Measurements from ENCODE around the gene SPIRE1.

Gene SPIRE1

DNA sequence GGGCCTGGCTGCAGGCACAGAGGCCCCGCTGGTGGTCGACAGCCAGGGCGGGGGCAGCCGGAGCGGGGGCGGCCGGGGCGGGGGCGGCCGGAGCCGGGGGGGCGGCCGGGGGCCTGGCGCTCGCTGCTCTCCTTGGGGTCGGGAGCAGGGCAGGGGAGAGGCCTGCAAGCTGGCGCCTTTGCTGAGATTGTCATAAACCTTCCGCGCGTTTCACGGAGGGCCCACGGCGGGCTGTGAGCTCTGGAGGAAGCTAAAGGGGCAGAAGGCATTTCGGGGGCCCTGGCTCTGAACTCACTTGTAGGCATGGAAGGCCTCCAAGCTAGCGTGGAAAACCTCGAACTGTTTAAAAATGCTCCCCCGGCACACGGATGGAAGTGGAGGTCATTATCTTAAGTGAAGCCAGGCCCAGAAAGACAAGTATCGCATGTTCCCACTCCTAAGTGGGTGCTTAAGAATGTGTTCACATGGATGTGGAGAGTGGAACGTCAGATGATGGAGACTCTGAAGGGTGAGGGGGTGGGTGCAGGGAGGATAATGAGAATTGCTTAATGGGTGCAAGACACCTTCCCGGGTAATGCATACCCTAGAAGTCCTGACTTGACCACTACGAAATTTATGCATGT lies 249.5 kb downstream of the SPIRE1 start:
- no peak for DNase-seq

DNA sequence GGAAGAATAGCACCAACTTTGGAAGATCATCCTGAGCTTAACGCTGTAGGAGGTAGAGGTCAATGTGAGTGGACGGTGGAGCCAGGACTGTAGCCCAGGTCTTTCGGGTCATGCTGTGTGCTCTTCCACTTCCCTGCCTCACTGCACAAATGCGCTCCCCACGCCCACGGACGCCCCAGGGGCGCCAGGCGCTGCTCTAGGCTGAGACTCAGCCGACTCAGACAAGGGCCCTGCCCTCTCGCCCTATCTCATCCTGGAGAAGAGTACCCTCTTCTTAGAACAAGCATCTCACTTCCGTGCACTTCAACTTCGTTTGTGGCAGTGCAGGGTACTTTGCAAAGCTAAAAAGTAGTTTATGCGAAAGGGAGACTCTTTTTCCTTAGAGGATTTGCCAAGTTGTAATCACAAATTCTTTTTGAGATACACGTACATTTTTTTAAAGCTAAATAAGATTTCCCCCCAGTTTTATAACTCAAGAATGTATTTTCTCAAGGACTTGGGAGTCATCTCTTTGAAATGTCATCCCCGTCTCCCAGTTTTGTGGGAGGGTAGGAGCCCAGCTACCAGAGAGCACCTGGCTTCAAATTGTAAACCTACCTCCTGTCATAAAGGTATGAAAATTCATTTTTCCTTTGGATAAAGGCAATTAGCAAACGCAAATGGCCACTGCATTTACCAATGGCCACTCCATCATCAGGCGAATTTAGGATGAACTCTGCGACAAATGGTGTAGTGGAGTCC lies 251.4 kb downstream of the SPIRE1 start:
- DNase-seq, result no peak

DNA sequence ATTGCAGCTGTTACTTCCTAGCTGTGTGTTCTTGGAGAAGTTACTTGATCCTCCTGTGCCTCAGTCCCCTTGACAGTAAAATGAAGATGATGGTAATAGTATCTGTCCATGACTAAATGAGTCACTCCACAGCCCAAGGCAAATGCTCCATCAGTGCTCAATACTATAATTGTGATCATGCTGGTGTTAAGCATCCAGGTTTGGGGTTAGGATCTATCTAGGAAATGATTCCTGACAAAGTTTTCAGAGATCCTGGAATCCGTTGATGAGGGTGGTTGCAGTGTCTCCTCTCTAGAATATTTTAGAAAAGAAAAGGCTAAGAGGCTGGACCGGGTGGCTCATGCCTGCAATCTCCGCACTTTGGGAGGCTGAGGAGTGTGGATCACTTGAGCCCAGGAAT lies 252.8 kb downstream of the SPIRE1 start:
- DNase-seq, result no peak

DNA sequence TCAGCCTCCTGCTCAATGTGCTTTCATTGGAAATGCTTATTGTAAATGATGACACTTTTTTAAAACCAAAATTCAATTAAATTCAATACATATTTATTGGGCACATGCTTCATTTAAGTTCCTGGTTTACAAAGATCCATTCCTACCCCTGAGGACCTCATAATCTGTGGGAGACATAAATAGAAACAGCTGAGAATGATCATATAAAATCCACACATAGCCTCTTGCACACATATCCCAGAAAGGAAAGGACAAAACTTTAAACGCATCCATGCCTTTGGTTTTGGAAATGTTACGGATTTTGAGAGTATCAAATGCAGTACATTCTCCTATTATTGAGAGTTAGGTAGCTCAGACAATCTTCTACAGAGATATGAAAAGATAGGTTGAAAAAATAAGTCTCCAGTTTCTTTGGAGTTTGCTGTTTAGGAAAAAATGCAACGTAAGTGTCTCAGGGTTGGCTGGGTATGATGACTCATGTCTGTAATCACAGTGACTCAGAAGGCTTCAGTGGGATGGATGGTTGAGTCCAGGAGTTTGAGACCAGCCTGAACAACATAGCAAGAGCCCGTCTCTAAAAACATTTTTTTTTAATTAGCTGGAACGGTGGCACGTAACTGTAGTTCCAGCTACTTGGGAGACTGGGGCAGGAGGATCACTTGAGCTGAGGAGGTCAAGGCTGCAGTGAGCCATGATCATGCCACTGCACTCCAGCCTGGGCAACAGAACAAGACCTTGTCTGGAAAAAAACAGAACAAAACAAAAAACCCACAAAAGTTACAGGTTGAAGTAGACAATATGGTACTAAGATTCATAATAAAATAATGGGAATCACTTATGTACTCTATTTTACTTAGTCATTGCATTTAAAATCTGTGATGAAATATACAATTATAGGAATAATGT lies 254.1 kb downstream of the SPIRE1 start:
- DNase-seq, result no peak

DNA sequence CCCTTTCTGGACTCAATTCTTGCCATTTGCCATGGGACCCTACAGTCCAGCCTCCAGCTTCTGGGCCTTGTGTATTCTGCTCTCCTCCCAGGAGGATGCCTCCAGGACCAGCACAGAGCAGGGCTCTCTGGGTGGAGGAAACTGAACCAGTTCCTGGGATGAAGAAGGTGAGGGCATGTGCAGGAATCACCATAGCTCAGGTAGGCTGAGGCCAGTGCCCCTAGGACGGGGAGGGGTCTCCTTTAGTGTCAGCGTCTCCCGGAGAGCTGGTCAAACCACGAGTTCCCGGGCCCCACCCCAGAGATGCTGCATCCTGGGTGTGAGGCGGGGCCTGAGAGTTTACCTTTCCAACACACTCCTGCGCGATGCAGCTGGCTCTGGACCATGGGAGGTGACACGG lies 256.0 kb downstream of the SPIRE1 start:
- no peak for DNase-seq

DNA sequence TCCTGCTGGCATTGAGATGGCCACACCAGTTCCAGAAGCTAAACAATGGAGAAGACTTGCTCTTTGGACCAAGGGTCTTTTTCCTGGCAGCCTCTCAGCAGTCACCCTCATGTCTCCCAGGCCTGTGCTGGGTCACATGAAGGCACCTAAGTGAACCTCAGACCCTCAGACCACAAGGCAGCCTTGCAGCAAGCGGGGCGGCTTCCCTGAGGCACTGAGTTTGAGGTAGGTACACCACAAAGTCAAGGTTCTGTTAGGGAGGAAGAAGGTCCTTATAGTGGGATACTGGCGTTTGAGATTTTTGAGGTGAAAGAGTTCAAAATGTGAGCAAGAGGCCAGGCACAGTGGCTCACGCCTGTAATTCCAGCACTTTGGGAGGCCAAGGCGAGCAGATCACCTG lies 258.7 kb downstream of the SPIRE1 start:
- DNase-seq, result no peak

DNA sequence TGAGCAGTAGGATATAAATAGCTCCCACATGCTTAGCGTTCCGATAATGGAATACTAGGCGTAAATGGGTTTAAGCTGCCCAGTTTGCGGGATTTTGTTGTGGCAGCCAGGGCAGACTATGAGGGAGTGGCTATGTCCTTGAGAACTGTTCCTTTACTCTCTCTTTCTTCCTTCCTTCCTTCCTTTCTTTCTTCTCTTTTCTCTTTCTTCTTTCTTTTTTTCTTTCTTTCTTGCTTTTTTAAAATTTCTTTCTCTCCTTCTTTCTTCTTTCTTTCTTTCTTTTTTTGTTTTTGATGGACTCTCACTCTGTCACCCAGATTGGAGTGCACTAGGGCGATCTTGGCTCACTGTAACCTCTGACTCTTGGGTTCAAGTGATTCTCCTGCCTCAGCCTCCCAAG lies 259.3 kb downstream of the SPIRE1 start:
- DNase-seq, result no peak

DNA sequence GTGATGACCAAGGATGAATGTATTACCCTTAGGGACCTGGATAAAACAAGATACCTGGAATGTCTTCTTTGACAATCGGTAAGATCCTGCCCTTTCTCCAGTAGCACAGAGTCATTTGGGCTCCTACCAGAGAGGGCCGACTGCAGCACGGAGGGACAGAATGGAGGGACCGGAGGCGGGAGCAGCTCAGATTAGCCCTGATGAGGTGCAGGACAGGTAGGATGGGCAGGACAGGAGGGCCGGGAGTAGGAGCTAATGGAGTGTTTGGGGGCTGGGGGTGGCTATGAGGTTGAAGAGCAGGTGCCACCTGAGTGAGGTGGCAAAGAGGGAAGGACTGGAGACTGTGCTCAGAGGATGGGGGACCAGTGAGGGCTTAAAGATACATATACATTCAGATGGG lies 260.1 kb downstream of the SPIRE1 start:
- DNase-seq, result no peak

DNA sequence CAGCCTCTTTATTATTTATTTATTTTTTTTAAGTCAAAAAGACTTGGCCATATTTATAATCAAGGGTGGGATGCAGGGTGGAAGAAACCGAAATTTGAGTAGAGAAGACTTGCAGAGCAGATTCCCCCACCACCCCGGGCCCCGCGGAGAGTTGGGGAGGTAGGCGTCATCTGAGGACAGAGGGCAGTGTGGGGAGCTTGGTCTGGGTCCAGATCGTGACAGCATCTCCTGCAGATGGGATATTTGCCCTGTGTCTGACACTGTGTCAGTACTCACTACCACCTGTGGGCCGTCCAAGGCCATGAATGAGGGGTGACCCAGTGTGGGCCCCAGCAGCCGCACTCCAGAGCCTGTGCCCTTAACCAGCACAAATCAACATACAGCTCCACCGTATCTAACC lies 260.7 kb downstream of the SPIRE1 start:
- DNase-seq, result no peak
